GM12878 (cell line): Measurements from ENCODE around the gene ANKRD36C.
"Not testable (repeated sequence)": the region's sequence is repeated elsewhere in the genome, so short reads cannot be mapped to it uniquely, and the experiment has no call there.

ENCODE experiments used
- HDGF ChIP-seq: fragments of 450-650 bp; IDR thresholded peaks from 2 replicates; pipeline ENCODE4 v1.6.1; 2016; ENCODE audit warnings: antibody characterized with exemption
- TF ChIP-seq, protein P1 (sequence below): IDR thresholded peaks from 2 replicates; pipeline ENCODE4 v1.6.1; 2012; ENCODE audit warnings: low read depth, low read length, improper control_type of control experiment
- TF ChIP-seq, protein P2 (sequence below), 3 experiments: IDR thresholded peaks in 2 of 3; conservative IDR thresholded peaks in 1 of 3; 2 replicates each; pipeline ENCODE4 v1.5.1; 2011; ENCODE audit warnings: low read depth in 3 of 3, low read length in 3 of 3, mild to moderate bottlenecking in 3 of 3, control low read depth in 2 of 3, moderate library complexity in 2 of 3, inconsistent platforms in 1 of 3, mixed read lengths in 1 of 3; ENCODE audit not compliant: control insufficient read depth in 2 of 3, insufficient read depth in 1 of 3; ENCODE audit errors: extremely low read depth in 1 of 3

DNA sequence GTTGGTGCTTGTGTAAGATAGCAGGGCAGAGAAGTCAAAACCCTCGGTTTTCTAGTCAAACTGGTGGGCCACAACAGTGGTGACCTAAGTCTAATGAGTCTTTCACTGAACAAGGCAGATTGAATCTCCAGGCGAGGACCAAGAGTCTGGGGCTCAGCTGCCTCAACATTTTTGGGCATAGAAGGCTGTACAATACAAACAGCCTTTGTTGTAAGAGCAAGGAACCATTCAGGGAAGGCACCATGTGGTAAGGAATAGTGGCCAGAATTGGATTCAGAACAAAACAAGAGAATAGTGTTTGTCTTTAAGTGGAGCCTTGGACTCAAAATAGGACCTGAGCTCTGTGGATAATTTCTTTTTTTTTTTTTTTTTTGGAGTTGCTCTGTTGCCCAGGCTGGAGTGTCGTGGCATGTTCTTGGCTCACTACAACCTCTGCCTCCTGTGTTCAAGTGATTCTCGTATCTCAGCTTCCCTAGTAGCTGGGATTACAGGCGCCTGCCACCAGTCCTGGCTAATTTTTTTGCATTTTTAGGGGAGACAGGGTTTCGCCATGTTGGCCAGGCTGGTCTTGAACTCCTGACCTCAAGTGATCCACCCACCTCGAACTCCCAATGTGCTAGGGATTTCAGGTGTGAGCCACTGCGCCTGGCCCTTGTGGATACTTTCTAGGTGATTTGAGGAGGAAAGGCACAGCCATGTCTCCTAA lies 20.6 kb upstream of the ANKRD36C start:
- TF ChIP-seq, protein P1, sequence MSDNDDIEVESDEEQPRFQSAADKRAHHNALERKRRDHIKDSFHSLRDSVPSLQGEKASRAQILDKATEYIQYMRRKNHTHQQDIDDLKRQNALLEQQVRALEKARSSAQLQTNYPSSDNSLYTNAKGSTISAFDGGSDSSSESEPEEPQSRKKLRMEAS = not testable (repeated sequence)
- TF ChIP-seq, protein P2, sequence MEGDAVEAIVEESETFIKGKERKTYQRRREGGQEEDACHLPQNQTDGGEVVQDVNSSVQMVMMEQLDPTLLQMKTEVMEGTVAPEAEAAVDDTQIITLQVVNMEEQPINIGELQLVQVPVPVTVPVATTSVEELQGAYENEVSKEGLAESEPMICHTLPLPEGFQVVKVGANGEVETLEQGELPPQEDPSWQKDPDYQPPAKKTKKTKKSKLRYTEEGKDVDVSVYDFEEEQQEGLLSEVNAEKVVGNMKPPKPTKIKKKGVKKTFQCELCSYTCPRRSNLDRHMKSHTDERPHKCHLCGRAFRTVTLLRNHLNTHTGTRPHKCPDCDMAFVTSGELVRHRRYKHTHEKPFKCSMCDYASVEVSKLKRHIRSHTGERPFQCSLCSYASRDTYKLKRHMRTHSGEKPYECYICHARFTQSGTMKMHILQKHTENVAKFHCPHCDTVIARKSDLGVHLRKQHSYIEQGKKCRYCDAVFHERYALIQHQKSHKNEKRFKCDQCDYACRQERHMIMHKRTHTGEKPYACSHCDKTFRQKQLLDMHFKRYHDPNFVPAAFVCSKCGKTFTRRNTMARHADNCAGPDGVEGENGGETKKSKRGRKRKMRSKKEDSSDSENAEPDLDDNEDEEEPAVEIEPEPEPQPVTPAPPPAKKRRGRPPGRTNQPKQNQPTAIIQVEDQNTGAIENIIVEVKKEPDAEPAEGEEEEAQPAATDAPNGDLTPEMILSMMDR (IDR thresholded peaks at IDR 0.05 in 2 of 3, conservative IDR thresholded peaks at IDR 0.05 in 1 of 3; ENCODE audit: control insufficient read depth in 2 of 3, extremely low read depth in 1 of 3, insufficient read depth in 1 of 3, low read depth in 3 of 3, low read length in 3 of 3) = not testable (repeated sequence)
- not testable (repeated sequence) for TF ChIP-seq HDGF
